ENCODE results near the gene NDUFAF3.
A peak's percentile ranks its signal among the peaks of the same experiment; 100 is the strongest.

Gene NDUFAF3

DNA sequence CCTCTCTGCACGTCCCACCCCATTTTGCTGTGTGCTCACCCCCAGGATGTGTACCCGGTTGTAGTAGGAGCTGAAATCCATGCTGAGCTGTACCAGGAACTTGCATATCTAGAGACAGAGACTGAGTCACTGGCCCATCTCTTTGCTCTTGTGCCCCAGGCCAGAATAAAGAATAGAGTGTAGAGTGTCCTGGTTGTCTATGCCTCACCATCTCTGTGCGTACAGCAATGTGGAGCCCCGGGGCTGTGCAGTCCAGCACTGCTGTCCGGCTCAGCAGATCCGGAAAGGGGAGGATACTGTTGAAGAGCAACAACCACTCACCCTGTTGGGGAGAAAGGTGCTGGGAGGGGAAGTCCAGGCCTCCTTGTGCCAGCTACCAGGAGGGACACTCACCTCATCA is 6.2 kb upstream of the NDUFAF3 start:
- Histone ChIP-seq H3K4me3 (no peak overlapping the region), H3K27ac (no peak overlapping the region)
- TF ChIP-seq, protein P1, sequence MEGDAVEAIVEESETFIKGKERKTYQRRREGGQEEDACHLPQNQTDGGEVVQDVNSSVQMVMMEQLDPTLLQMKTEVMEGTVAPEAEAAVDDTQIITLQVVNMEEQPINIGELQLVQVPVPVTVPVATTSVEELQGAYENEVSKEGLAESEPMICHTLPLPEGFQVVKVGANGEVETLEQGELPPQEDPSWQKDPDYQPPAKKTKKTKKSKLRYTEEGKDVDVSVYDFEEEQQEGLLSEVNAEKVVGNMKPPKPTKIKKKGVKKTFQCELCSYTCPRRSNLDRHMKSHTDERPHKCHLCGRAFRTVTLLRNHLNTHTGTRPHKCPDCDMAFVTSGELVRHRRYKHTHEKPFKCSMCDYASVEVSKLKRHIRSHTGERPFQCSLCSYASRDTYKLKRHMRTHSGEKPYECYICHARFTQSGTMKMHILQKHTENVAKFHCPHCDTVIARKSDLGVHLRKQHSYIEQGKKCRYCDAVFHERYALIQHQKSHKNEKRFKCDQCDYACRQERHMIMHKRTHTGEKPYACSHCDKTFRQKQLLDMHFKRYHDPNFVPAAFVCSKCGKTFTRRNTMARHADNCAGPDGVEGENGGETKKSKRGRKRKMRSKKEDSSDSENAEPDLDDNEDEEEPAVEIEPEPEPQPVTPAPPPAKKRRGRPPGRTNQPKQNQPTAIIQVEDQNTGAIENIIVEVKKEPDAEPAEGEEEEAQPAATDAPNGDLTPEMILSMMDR (IDR thresholded peaks at IDR 0.05): no peak
- no peak for DNase-seq (ENCODE audit: low spot score)

DNA sequence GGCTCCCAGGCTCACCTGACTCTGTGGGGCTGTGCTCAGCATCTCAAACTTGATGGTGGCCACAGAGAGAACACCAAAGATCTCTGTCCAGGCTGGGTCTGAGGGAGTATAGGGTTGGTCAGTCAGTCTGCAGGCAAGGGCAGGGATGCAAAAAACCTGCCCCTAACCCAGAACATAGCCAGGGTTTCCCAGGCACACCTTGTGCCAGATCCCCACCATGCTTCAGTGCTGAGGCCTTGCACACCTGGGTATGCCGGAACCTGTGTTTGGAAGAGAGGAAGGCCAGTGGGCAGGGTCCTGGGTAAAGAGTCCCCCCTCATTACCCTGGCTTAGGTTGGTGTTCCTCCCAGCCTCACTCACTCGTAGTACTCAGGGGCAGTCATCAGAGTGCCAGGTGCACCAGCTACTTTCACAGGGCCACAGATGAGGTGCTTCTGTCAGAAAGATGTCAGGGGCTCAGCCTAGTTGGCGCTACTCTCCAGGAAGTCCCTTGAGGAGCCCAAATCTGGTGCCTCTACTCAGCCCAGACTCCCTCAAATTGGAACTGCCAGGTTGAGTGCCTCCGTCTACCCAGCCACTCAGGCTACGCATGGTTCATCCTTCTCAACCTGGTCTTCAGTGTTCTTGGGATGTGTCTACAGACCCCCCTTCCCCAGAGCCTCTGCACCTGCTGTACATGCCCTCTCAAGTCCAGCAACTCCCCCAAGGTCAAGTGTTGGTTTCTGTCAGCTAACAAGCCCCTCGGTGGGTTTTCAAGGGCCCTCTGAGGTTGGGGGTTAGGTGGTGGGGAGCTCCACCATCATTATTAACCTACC is 5.3 kb upstream of the NDUFAF3 start:
- no peak for DNase-seq (ENCODE audit: low spot score)
- TF ChIP-seq, protein P1 (IDR thresholded peaks at IDR 0.05): no peak
- Histone ChIP-seq H3K4me3 (no peak overlapping the region), H3K27ac (no peak overlapping the region)

DNA sequence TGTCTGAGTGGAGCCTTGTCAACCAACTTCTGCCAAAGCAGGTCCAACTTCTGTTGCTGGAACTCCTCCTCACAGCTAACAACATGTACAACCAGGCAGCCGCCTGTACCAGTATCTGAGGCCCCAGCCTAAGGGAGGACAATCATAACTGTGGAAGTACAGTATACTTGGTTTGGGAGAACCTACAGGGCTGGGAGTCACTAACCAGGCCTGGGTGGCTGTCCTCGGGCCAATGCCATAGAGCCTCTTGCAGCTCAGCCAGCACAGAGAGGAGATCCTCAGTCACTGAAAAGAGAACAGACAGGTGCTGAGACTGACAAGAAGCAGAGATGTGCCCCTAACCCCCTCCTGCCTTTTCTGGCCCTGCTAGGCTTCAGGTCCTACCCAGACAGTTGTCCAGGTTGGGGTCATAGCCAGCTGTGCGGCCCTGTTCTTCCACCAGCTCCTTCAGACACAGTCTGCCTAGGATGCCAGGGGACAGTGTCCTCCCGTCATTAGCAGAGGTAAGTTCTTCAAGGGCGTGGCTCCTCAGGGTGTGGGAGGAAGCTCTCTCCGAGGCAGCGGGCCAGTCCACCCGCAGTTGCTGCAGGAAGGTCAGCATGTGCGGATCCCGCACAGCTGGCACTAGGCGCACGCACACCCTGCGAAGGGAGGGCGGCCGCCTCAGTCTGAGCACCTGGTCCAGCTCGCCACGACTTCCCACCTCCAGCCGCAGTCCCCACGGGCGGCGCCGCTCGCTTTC is 4.5 kb upstream of the NDUFAF3 start:
- Histone ChIP-seq H3K4me3 (peak overlapping the region; percentile 84), H3K27ac (peak overlapping the region; percentile 74 to 80)
- no peak for DNase-seq (ENCODE audit: low spot score)
- TF ChIP-seq, protein P1 (IDR thresholded peaks at IDR 0.05): no peak

DNA sequence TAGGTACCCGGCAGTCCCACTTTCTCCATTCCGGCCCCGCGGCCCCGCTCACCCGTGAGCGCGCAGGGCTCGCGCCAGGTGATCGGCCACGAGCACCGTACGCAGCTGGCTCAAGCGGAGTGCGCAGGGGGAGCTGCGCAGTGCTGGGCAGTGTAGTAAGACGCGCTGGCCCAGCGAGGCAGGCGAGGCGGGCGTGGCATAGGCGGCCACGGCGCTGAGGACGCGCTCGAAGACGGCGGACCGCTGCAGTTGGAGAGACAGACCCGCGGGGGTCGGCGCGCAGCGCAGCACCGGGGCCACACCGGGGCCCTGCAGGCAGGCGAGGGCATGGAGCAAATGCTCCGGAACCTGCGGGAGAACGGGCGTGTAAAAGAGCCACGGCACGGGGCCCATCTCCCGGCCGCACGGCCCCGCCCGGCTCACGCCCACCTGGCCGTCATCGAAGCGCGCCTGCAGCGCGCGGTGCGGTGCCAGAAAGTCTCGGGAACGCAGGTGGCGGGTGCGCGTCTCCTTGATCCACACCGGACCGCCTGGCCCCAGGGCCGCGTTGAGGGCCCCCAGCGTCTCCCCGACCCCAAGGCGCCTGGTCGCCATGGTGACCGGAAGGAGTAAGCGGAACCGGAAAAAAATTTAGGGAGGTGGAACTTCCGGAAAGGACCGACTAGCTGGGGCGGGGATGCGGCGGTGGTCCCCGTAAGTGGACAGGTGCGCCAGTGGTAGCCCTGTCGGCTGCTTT is 3.8 kb upstream of the NDUFAF3 start, which contains the start of gene DALRD3:
Gene DALRD3 (minus strand): TSS at position 610 of the 736 bp plus-strand sequence. CDS start 16 bp downstream, at position 594.
- TF ChIP-seq, protein P1 (IDR thresholded peaks at IDR 0.05): no peak
- DNase-seq (ENCODE audit: low spot score): no peak

DNA sequence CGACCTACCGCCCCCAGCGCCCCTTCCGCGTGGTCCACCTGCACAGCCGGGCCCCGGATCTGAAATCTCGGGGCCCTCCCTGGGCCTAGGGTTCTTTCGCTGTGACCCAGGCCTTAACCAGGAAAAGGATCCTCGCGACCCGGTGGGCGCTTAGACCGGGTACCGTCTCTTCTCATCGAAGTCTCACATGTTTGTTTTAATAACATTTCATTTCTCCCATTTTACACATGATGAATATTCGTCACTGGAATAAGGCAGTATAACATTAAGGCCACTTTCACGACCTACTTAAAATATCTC is 3.3 kb upstream of the NDUFAF3 start:
- TF ChIP-seq, protein P1 (IDR thresholded peaks at IDR 0.05): no peak
- peak overlapping the region; percentile 74 to 80 for H3K27ac ChIP-seq
- DNase-seq (ENCODE audit: low spot score): no peak

More for the DNA sequence above, 3.8 kb upstream of the NDUFAF3 start, which contains the start of gene DALRD3:
- peak within 1 kb of the TSS; percentile 74 to 80 for H3K27ac ChIP-seq
- H3K4me3 ChIP-seq: peak within 1 kb of the TSS; percentile 84

DNA sequence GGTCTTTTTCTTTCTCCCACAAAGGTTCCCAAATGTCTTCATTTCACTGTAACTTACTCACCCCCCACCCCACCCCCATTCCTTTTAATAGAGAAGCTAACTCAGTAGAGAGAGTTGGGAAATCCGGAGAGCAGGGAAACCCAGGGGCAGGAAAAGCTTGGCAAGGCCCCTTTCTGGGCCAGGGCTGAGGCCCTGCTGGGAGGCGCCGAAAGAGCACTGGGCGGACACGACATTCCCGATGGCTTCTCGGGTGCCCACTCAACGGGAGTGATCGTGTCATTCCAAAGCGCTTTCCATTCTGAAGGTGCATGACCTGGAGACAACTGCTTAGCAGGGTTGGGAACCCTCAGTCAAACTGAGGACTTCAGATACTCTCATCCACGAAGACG is 2.0 kb upstream of the NDUFAF3 start:
- DNase-seq (ENCODE audit: low spot score): no peak
- Histone ChIP-seq H3K4me3 (peak overlapping the region; percentile 96), H3K27ac (peak overlapping the region in 1 of 2 donors; percentile 99)
- TF ChIP-seq, protein P1 (IDR thresholded peaks at IDR 0.05): no peak

More for the DNA sequence above, 3.3 kb upstream of the NDUFAF3 start:
- peak overlapping the region; percentile 84 for H3K4me3 ChIP-seq
